GM20000 (cell line): ENCODE results near the gene TESK1.

Source experiments
- DNase-seq: peaks from one replicate; pipeline ENCODE4 v3.0.0; 2012; ENCODE audit warnings: low spot score
- TF ChIP-seq, protein P1 (sequence below): IDR thresholded peaks from 2 replicates; pipeline ENCODE4 v1.5.1; 2012; ENCODE audit warnings: mild to moderate bottlenecking, control low read depth; ENCODE audit errors: extremely low read depth, missing control alignments

Gene TESK1

GRCh38 chr9:35560625-35561337 is 44.3 kb upstream of the TESK1 start:
- TF ChIP-seq, protein P1, sequence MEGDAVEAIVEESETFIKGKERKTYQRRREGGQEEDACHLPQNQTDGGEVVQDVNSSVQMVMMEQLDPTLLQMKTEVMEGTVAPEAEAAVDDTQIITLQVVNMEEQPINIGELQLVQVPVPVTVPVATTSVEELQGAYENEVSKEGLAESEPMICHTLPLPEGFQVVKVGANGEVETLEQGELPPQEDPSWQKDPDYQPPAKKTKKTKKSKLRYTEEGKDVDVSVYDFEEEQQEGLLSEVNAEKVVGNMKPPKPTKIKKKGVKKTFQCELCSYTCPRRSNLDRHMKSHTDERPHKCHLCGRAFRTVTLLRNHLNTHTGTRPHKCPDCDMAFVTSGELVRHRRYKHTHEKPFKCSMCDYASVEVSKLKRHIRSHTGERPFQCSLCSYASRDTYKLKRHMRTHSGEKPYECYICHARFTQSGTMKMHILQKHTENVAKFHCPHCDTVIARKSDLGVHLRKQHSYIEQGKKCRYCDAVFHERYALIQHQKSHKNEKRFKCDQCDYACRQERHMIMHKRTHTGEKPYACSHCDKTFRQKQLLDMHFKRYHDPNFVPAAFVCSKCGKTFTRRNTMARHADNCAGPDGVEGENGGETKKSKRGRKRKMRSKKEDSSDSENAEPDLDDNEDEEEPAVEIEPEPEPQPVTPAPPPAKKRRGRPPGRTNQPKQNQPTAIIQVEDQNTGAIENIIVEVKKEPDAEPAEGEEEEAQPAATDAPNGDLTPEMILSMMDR: no peak
- DNase-seq: no peak

DNA sequence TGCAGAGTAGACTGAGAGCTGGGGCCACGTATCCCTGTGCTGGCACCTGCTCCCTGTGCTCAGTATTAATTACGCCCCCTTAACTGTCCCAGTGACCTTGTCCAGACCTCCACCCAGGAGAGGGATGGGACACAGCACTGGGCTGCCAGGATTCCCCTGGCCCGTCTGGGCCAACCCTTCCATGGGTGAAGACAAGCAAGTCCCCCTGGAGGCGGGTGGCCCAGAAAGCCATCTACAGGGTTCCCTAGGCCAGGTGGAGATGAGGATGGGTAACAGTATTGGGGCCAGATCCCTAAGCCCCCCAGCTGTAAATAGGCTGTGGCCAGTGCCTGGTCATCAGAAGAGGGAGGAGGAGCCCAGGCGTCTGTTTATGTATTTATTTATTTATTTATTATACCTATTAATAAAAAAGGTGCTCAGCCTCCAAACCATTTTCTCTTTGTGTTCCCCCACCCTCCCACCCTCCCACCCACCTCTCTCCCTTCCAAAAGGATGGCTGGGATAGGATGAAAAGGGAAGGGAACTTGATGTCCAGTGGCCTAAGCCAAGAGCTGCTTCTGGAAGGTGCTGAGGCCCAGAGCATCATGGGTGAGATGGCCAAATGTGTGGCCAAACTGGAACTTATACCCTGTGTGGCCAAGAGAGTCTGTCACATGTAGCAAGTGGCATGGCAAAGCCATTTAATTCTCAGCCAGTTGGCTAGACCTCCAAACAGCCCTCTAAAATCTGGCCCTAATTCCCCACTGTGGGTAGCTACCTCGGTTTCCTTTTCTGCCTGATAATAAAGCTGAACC is 43.4 kb upstream of the TESK1 start:
- TF ChIP-seq, protein P1: no peak
- DNase-seq: no peak

DNA sequence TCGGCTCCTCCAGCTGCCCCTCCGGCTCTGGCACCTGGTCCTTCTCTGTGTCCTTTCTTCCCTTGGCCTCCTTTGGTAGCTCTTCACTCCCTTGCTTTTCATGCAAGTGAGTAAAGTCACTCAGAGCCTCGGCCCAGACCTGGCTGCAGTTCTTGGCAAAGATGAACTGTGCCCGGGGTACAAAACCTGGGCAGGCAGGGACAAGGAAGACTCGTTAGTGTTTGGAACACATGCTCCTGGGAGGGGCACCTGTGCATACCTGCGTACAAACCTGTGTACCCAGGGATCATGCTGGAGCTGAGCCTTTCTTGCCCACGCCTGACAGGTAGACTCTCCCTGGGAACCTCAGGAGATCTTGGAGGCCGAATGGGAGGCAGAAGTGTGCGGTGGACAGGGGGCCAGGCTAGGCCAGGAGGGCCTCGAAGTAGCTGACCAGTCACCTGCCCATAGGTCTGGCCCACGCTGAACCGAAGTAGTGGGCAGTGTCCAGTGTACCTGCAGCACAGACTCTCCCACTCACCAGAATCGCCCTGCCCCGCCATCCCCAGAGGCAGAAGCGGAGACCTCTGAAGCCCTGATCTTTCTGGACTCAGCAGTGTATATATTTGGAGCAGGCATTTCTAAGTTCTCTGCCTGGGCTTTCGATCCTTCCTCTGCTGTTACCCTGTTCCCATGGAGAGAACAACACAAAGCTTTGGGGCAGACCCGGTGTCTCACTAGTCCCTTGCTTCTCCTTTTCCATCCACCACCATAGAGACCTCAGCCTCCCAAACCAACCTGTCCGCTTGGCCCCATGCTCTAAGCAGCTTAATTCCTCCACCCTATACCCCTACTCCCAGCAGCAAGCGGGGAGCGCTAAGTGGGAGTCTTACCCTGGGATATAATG is 41.9 kb upstream of the TESK1 start:
- TF ChIP-seq, protein P1: no peak
- DNase-seq: no peak

GRCh38 chr9:35563791-35564197 is 41.3 kb upstream of the TESK1 start:
- no peak for DNase-seq
- TF ChIP-seq, protein P1: no peak

DNA sequence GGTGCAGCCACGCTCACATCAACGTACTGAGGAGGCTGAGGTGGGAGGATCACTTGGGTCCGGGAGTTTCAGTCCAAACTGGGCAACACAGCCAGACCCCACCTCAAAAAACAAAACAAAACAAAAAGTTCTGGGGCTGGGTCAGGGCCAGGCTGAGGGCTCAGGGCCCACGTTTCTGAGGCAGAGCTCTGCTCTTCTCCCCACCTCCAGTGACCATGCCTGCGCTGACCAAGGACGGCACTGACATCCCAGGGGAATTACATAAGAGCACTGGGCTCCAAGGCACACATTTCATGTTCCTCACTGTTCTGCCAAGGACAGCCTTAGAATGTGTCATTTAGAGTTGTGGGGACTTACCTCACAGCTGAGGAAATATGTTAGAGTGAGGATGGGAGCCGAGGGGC is 40.4 kb upstream of the TESK1 start:
- TF ChIP-seq, protein P1: no peak
- DNase-seq: no peak

GRCh38 chr9:35566417-35566816 is 38.6 kb upstream of the TESK1 start:
- TF ChIP-seq, protein P1: no peak
- DNase-seq: no peak

GRCh38 chr9:35568196-35568595 is 36.9 kb upstream of the TESK1 start:
- no peak for DNase-seq
- TF ChIP-seq, protein P1: no peak
